GM19324 (cell line): ENCODE data around the gene HADHA.

ENCODE experiments used
- ATAC-seq: cut with Tn5 transposase; IDR thresholded peaks from one replicate; pipeline ENCODE4 v1.9.1; 2021; ENCODE audit warnings: mild to moderate bottlenecking, moderate library complexity; ENCODE audit not compliant: unreplicated experiment, low FRiP score

HADHA gene

GRCh38 chr2:26148501-26148900 lies 95.9 kb downstream of the HADHA start:
- no peak for ATAC-seq

GRCh38 chr2:26144953-26145680 lies 99.3 kb downstream of the HADHA start:
- ATAC-seq: no peak

- no peak for ATAC-seq
Observed at GRCh38 chr2:26144031-26144430, 100.4 kb downstream of the HADHA start.

- no peak for ATAC-seq
Observed at GRCh38 chr2:26141145-26141769, 103.2 kb downstream of the HADHA start.
